Memory B cell (primary cell): ENCODE data around the gene ZNF536.
"Not testable (repeated sequence)": the region's sequence is repeated elsewhere in the genome, so short reads cannot be mapped to it uniquely, and the experiment has no call there.

ENCODE experiments used
- ATAC-seq: fragments of 150-1000 bp; cut with Tn5 transposase; 2 replicates; pipeline ENCODE4 v1.10.0; 2021; ENCODE audit warnings: low read depth, mild to moderate bottlenecking, moderate library complexity
- DNase-seq, 2 donors: peaks; one replicate each; pipeline ENCODE4 v3.0.0; 2022; ENCODE audit warnings: low spot score in 2 of 2
- H3K27ac Mint-ChIP-seq: one replicate; pipeline ENCODE4 v1.8.0; 2022; ENCODE audit warnings: mild to moderate bottlenecking, moderate library complexity, mixed read lengths
- H3K27me3 Mint-ChIP-seq: one replicate; pipeline ENCODE4 v1.8.0; 2022; ENCODE audit warnings: mixed read lengths
- H3K36me3 Mint-ChIP-seq: one replicate; pipeline ENCODE4 v1.8.0; 2022; ENCODE audit warnings: mild to moderate bottlenecking, mixed read lengths
- H3K4me1 Mint-ChIP-seq: one replicate; pipeline ENCODE4 v1.8.0; 2022; ENCODE audit warnings: mixed read lengths
- H3K4me3 Mint-ChIP-seq: one replicate; pipeline ENCODE4 v1.8.0; 2022; ENCODE audit warnings: mild to moderate bottlenecking, moderate library complexity, mixed read lengths
- H3K9me3 Mint-ChIP-seq: one replicate; pipeline ENCODE4 v1.8.0; 2022; ENCODE audit warnings: mixed read lengths

ZNF536 gene

DNA sequence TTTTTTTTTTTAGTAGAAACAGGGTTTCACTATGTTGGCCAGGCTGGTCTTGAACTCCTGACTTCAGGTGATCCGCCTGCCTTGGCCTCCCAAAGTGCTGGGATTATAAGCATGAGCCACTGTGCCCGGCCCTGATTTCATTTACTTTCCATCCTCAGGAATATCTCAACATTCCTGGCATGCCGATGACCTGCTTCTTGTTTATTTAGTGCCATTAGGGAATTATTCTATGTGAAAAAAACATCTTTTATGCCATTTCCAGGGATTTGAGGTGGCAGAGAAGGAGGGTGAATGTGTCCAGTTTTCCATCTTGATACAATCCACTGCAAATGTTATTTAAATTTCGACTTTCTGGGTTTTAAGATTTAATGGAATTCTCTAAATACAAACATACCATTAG lies 45.0 kb downstream of the ZNF536 start:
- not testable (repeated sequence) for ATAC-seq, H3K4me1 Mint-ChIP-seq, H3K27me3 Mint-ChIP-seq, H3K36me3 Mint-ChIP-seq, H3K27ac Mint-ChIP-seq, DNase-seq, H3K4me3 Mint-ChIP-seq
- peaks cover 11% of the 10 kb centered on the region for H3K9me3 Mint-ChIP-seq

- Mint-ChIP-seq H3K4me3 (no peak overlapping the region), H3K4me1 (no peaks in the 10 kb centered on the region), H3K27ac (no peak overlapping the region), H3K36me3 (peaks cover 2% of the 10 kb centered on the region), H3K9me3 (peaks cover 10% of the 10 kb centered on the region), H3K27me3 (peaks cover 4% of the 10 kb centered on the region)
- ATAC-seq (no peak), DNase-seq (no peak)
These were observed 47.5 kb downstream of the ZNF536 start for GRCh38 chr19:30419568-30420180.

DNA sequence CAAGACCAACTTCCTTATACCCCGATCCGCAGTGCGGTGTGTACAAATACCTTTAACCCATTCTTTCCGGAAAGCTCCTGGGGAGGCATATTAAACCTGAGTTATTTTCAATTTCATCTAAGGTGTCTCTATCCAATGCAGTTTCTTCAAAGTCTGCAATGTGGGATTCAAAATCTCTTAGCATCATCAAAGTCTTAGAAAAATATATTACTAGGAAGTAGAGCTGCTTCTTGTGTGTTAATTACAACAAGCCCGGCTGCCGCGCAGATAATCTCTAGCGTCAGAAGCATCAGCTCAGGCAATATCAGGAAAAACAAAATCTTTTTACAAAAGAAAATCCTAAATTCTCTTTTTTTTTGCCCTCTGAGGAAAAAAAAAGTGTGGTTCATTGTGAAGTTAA lies 48.1 kb downstream of the ZNF536 start:
- H3K27ac Mint-ChIP-seq = no peak overlapping the region
- peaks cover 7% of the 10 kb centered on the region for H3K9me3 Mint-ChIP-seq
- peaks cover 4% of the 10 kb centered on the region for H3K27me3 Mint-ChIP-seq
- no peaks in the 10 kb centered on the region for H3K36me3 Mint-ChIP-seq
- H3K4me1 Mint-ChIP-seq = no peaks in the 10 kb centered on the region
- no peak for DNase-seq
- ATAC-seq = no peak
- no peak overlapping the region for H3K4me3 Mint-ChIP-seq

- H3K36me3 Mint-ChIP-seq = no peaks in the 10 kb centered on the region
- peaks cover 4% of the 10 kb centered on the region for H3K27me3 Mint-ChIP-seq
- ATAC-seq (no peak), DNase-seq (no peak)
- H3K4me1 Mint-ChIP-seq = no peaks in the 10 kb centered on the region
- H3K27ac Mint-ChIP-seq = no peak overlapping the region
- peaks cover 7% of the 10 kb centered on the region for H3K9me3 Mint-ChIP-seq
- no peak overlapping the region for H3K4me3 Mint-ChIP-seq
These were observed 48.7 kb downstream of the ZNF536 start for GRCh38 chr19:30420881-30421280.

DNA sequence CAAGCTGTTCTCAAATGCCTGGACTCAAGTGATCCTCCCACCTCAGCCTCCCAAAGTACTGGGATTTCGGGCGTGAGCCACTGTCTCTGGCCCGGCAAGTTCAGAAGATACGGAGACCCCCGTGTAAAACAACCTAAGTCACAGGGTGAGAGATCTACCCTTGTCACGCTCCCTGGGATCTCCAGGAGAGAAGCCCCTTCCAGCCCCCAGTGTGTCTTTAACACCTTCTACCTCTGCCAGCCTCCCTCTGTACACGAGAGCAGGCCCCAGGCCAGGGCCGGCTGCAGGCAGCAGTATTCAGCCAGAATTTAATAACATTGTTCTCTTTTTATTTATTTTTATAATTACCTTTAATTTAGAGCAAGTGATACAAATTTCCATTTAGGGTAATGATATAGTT lies 49.4 kb downstream of the ZNF536 start:
- H3K36me3 Mint-ChIP-seq = no peaks in the 10 kb centered on the region
- no peaks in the 10 kb centered on the region for H3K4me1 Mint-ChIP-seq
- ATAC-seq (no peak), DNase-seq (no peak)
- no peak overlapping the region for H3K27ac Mint-ChIP-seq
- no peak overlapping the region for H3K4me3 Mint-ChIP-seq
- H3K27me3 Mint-ChIP-seq = peaks cover 4% of the 10 kb centered on the region
- peaks cover 5% of the 10 kb centered on the region for H3K9me3 Mint-ChIP-seq

- no peaks in the 10 kb centered on the region for H3K36me3 Mint-ChIP-seq
- H3K9me3 Mint-ChIP-seq = peaks cover 6% of the 10 kb centered on the region
- ATAC-seq (no peak), DNase-seq (no peak)
- H3K4me3 Mint-ChIP-seq = no peak overlapping the region
- no peak overlapping the region for H3K27ac Mint-ChIP-seq
- no peaks in the 10 kb centered on the region for H3K4me1 Mint-ChIP-seq
- H3K27me3 Mint-ChIP-seq = peaks cover 4% of the 10 kb centered on the region
These were observed 51.3 kb downstream of the ZNF536 start for GRCh38 chr19:30423481-30423880.

DNA sequence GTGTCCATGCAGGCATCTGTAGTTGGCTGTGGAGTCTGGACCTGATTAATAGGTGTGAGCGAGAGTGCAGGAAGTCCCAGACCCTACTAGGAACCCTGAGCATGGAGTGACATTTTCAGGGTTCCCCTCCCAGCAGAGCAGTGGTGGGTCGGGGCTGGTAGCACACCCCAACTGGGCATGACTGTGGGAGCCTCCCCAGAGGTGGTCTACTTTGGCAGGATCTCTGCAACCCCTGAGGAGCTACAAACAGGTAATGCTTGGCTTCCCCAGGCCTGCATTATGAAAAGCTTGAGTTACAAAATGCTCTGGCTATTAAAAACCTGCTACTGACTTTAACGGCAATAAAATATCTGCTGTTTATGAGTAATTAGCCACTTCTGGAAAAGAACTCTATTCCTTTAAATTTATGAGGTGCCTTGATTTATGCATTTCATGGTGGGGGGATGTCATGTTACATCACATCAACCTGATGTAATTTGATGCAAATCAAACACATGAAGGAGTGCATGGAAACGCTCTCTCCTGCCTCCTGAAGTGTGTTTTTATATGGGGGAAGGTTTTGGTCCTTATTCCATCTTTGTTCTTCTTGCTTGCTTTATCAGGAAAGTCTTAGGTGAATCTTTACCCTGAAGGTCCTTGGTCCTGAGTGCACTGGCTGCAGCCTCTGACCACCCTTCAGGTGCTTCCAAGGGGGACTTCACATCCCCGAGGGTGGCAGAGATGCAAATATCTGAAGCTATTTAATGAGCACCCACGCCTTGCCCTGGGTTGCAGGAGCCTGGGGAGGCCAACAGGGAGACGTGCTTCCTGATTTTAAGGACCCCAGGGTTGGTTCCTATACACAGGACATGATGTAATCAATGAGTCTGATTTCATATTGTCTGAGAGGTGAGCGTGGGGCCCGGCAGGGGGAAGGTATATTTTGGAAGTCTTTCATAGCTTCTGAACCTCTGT lies 54.0 kb downstream of the ZNF536 start:
- peaks cover 8% of the 10 kb centered on the region for H3K9me3 Mint-ChIP-seq
- H3K27ac Mint-ChIP-seq = no peak overlapping the region
- ATAC-seq (no peak), DNase-seq (no peak)
- no peaks in the 10 kb centered on the region for H3K4me1 Mint-ChIP-seq
- no peak overlapping the region for H3K4me3 Mint-ChIP-seq
- no peaks in the 10 kb centered on the region for H3K36me3 Mint-ChIP-seq
- peaks cover 2% of the 10 kb centered on the region for H3K27me3 Mint-ChIP-seq

DNA sequence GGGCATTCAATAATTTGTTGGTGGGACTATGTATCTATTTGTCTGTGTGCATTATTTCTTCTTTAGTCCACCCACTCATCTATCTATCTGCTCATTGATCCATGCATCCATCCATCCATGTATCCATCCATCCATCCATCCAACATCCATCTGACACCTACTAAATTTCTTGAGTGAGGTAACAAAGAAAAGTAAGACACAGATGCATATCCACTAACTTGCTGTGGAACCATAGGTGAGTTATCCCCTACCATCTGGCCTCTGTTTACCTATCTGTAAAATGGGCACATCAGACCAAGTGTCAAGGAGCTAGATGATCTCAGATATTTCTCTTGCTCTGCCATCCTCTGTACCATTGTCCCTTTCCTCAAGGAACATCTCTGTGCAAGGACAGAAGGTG lies 54.7 kb downstream of the ZNF536 start:
- Mint-ChIP-seq H3K4me3 (no peak overlapping the region), H3K9me3 (peaks cover 9% of the 10 kb centered on the region), H3K27ac (no peak overlapping the region), H3K27me3 (peaks cover 2% of the 10 kb centered on the region), H3K36me3 (no peaks in the 10 kb centered on the region), H3K4me1 (no peaks in the 10 kb centered on the region)
- DNase-seq (no peak), ATAC-seq (no peak)

DNA sequence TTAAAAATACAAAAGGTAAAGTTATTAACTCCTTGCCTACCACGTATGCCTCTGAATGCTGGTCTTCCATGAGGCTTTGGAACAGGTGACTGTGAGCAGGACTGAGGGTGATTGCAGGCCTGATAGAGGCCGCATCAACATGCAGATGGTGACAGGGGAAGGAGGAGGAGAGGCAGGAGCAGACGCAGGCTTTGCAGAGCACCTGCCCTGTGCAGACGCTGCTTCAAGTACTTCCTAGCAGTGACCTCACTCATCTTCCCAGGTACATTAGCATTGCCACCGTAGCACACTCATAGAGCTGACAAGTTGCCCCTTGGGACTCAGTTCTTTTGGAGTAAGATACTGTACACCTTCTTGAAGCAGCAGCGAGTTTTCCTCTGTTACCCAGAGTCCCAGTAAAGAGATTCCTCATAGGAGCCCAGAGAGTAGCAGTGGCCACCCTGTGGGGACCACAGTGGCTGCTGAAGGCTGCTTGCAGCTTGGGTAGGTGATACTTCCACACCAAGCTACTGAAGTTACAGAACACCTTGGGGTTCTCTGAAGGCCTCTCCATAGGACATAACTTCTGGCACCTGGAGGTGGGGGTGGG lies 56.0 kb downstream of the ZNF536 start:
- Mint-ChIP-seq H3K4me3 (no peak overlapping the region), H3K36me3 (no peaks in the 10 kb centered on the region), H3K9me3 (peaks cover 6% of the 10 kb centered on the region), H3K27ac (no peak overlapping the region), H3K27me3 (no peaks in the 10 kb centered on the region), H3K4me1 (no peaks in the 10 kb centered on the region)
- DNase-seq (no peak), ATAC-seq (no peak)

DNA sequence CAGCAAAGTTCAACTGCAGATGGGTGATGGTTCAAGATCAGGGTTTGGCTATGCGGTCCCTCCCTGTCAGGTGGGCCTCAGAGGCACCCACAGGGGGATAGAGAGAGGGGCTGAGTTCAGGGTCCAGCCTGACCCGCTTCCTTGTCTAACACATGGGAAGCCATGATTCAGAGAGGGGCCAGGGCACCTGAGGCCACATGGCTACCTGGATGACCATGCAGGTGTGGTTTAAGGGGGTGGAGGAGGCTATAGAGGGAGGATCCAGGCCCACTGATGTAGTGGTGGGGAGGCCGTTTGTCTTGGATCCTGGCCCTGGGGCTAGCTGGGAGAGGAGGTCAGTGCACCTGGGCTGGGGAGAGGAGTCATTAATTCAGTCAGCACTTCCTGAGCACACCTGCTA lies 56.7 kb downstream of the ZNF536 start:
- no peaks in the 10 kb centered on the region for H3K36me3 Mint-ChIP-seq
- ATAC-seq (no peak), DNase-seq (no peak)
- no peaks in the 10 kb centered on the region for H3K4me1 Mint-ChIP-seq
- H3K27me3 Mint-ChIP-seq = no peaks in the 10 kb centered on the region
- no peak overlapping the region for H3K27ac Mint-ChIP-seq
- no peak overlapping the region for H3K4me3 Mint-ChIP-seq
- H3K9me3 Mint-ChIP-seq = peaks cover 6% of the 10 kb centered on the region

- DNase-seq = no peak
- no peak overlapping the region for H3K4me3 Mint-ChIP-seq
- H3K36me3 Mint-ChIP-seq = no peaks in the 10 kb centered on the region
- no peak for ATAC-seq
- H3K27ac Mint-ChIP-seq = no peak overlapping the region
- no peaks in the 10 kb centered on the region for H3K27me3 Mint-ChIP-seq
- no peaks in the 10 kb centered on the region for H3K4me1 Mint-ChIP-seq
- H3K9me3 Mint-ChIP-seq = peaks cover 6% of the 10 kb centered on the region
These were observed 58.1 kb downstream of the ZNF536 start for GRCh38 chr19:30430206-30430734.

DNA sequence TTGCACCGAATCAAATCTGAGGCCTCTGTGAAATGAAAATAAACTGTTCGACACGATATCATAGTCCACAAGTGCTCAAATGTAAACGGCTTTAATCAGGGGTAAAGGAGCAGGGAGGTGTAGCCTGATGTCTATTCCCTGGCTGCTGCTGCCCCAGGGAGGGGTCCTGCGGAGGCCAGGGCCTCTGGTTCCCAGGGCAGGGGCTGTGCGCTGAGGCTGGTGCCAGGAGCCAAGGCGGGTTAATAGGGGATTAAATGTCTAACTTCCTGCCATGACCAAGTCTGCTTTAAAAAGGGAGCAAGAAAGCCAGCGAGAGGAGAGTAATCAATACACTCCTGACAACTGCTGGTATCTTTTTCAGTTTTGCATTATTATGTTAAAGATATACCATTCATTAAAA lies 59.4 kb downstream of the ZNF536 start:
- no peak overlapping the region for H3K27ac Mint-ChIP-seq
- DNase-seq (no peak), ATAC-seq (no peak)
- H3K36me3 Mint-ChIP-seq = no peaks in the 10 kb centered on the region
- H3K9me3 Mint-ChIP-seq = peaks cover 6% of the 10 kb centered on the region
- H3K4me3 Mint-ChIP-seq = no peak overlapping the region
- H3K27me3 Mint-ChIP-seq = no peaks in the 10 kb centered on the region
- H3K4me1 Mint-ChIP-seq = no peaks in the 10 kb centered on the region

- H3K36me3 Mint-ChIP-seq = no peaks in the 10 kb centered on the region
- ATAC-seq = no peak
These were observed 62.8 kb downstream of the ZNF536 start for GRCh38 chr19:30434797-30435594.

More at GRCh38 chr19:30434797-30435594, 62.8 kb downstream of the ZNF536 start:
- Mint-ChIP-seq H3K4me1 (no peaks in the 10 kb centered on the region), H3K27ac (no peak overlapping the region), H3K4me3 (no peak overlapping the region), H3K27me3 (no peaks in the 10 kb centered on the region), H3K9me3 (peaks cover 3% of the 10 kb centered on the region)
- DNase-seq = no peak
